ENCODE measurements around the gene REXO5.

DNA sequence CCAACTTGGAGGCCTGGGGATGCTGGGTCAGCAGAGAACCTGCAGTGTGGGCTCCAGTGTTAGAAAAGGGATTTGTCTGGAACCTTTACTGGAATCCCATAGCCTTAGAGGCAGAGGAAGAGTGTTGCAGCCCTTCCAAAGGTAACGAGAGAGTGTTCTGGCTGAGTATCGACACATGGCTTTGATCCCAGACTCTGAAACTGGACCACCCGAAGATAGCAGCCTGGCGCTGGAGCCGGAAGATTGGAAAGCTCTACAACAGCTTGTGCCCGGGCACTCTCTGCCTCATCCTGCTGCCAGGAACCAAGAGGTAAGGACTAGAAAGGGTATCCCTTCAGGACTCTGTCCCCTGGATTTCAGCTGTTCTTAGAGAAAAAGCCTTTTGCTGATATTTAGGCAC, 39.7 kb downstream of the REXO5 start:
- no peak for TF ChIP-seq CTCF (IDR thresholded peaks at IDR 0.05; ENCODE audit: low read length)
- no peak for TF ChIP-seq EZH2 (IDR thresholded peaks at IDR 0.05; ENCODE audit: borderline replicate concordance, low read length)
